ENCODE measurements around the gene RSPH6A.

Gene RSPH6A

GRCh38 chr19:45764945-45765701 is 50.0 kb downstream of the RSPH6A start:
- H3K27ac ChIP-seq (ENCODE audit: low read depth, low read length, severe bottlenecking), result peak overlapping the region; percentile 68
- no peaks in the 10 kb centered on the region for H3K9me3 ChIP-seq (ENCODE audit: control insufficient read depth, low read length)
- WGBS, 2 experiments (ENCODE audit: insufficient coverage in 2 of 2), result 50 to 54% methylated on average over 15 to 17 of the region's 21 CpGs
- no peak overlapping the region for H3K4me3 ChIP-seq (ENCODE audit: extremely low read depth, insufficient read depth, low read length, poor library complexity, severe bottlenecking)
- H3K36me3 ChIP-seq (ENCODE audit: control insufficient read depth, insufficient read depth, low read length), result peaks cover 8% of the 10 kb centered on the region
- H3K4me1 ChIP-seq (ENCODE audit: control insufficient read depth, insufficient read depth, low read length, poor library complexity, severe bottlenecking), result peaks cover 33% of the 10 kb centered on the region

- Histone ChIP-seq H3K9me3 (ENCODE audit: control insufficient read depth, low read length) (no peaks in the 10 kb centered on the region), H3K4me1 (ENCODE audit: control insufficient read depth, insufficient read depth, low read length, poor library complexity, severe bottlenecking) (peaks cover 33% of the 10 kb centered on the region), H3K27ac (ENCODE audit: low read depth, low read length, severe bottlenecking) (peak overlapping the region; percentile 68), H3K4me3 (ENCODE audit: extremely low read depth, insufficient read depth, low read length, poor library complexity, severe bottlenecking) (no peak overlapping the region), H3K36me3 (ENCODE audit: control insufficient read depth, insufficient read depth, low read length) (peaks cover 8% of the 10 kb centered on the region)
- WGBS, 2 experiments (ENCODE audit: insufficient coverage in 2 of 2), result 17 to 65% methylated on average over 2 of the region's 6 CpGs
Observed at GRCh38 chr19:45764475-45764874, 50.6 kb downstream of the RSPH6A start.

DNA sequence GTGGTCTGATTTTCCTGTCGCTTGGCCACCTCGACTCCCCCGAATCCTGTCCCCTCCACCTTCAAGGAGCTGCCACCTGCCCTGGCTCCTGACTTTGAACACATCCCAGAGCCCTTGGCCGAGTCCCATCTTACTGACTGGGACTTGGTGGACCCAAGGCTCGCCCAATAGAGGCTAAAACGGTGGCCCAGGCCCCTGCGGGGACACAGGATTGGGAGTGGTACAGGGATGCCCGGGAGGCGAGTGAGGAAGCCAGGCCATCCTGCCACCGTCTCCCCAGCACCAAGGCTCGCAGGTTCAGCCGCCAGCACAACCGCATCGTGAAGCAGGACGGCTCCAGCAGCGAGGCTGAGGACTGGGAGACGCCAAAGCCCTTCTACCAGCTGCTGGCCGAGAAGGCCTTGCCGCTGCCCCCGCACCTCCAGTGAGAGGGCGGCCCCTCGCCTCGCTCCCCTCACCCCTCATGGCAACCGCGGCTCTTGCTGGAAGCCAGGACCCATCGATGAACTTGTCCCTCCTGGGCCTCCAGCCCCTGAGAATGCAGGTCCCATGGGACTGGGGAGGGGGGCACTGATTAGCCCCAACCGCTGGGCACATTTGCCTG is 51.3 kb downstream of the RSPH6A start:
- peaks cover 33% of the 10 kb centered on the region for H3K4me1 ChIP-seq (ENCODE audit: control insufficient read depth, insufficient read depth, low read length, poor library complexity, severe bottlenecking)
- H3K27ac ChIP-seq (ENCODE audit: low read depth, low read length, severe bottlenecking), result no peak overlapping the region
- no peak overlapping the region for H3K4me3 ChIP-seq (ENCODE audit: extremely low read depth, insufficient read depth, low read length, poor library complexity, severe bottlenecking)
- no peaks in the 10 kb centered on the region for H3K9me3 ChIP-seq (ENCODE audit: control insufficient read depth, low read length)
- WGBS, 2 experiments (ENCODE audit: insufficient coverage in 2 of 2), result 83 to 86% methylated on average over 24 to 27 of the region's 27 CpGs
- peaks cover 8% of the 10 kb centered on the region for H3K36me3 ChIP-seq (ENCODE audit: control insufficient read depth, insufficient read depth, low read length)

- 97 to 98% methylated on average over 7 to 12 of the region's 15 CpGs for WGBS, 2 experiments (ENCODE audit: insufficient coverage in 2 of 2)
- H3K36me3 ChIP-seq (ENCODE audit: control insufficient read depth, insufficient read depth, low read length), result peaks cover 8% of the 10 kb centered on the region
Observed at GRCh38 chr19:45762870-45763631, 52.1 kb downstream of the RSPH6A start.

GRCh38 chr19:45761714-45762113 is 53.4 kb downstream of the RSPH6A start:
- peaks cover 31% of the 10 kb centered on the region for H3K4me1 ChIP-seq (ENCODE audit: control insufficient read depth, insufficient read depth, low read length, poor library complexity, severe bottlenecking)
- peaks cover 8% of the 10 kb centered on the region for H3K36me3 ChIP-seq (ENCODE audit: control insufficient read depth, insufficient read depth, low read length)
- no peak overlapping the region for H3K4me3 ChIP-seq (ENCODE audit: extremely low read depth, insufficient read depth, low read length, poor library complexity, severe bottlenecking)
- no peak overlapping the region for H3K27ac ChIP-seq (ENCODE audit: low read depth, low read length, severe bottlenecking)
- H3K9me3 ChIP-seq (ENCODE audit: control insufficient read depth, low read length), result no peaks in the 10 kb centered on the region
- 61 to 73% methylated on average over 7 to 17 of the region's 17 CpGs for WGBS, 2 experiments (ENCODE audit: insufficient coverage in 2 of 2)

More at GRCh38 chr19:45762870-45763631, 52.1 kb downstream of the RSPH6A start:
- H3K4me1 ChIP-seq (ENCODE audit: control insufficient read depth, insufficient read depth, low read length, poor library complexity, severe bottlenecking), result peaks cover 33% of the 10 kb centered on the region
- no peak overlapping the region for H3K4me3 ChIP-seq (ENCODE audit: extremely low read depth, insufficient read depth, low read length, poor library complexity, severe bottlenecking)
- H3K27ac ChIP-seq (ENCODE audit: low read depth, low read length, severe bottlenecking), result no peak overlapping the region
- no peaks in the 10 kb centered on the region for H3K9me3 ChIP-seq (ENCODE audit: control insufficient read depth, low read length)

- 86 to 91% methylated on average over 9 of the region's 9 CpGs for WGBS, 2 experiments (ENCODE audit: insufficient coverage in 2 of 2)
- Histone ChIP-seq H3K9me3 (ENCODE audit: control insufficient read depth, low read length) (no peaks in the 10 kb centered on the region), H3K4me3 (ENCODE audit: extremely low read depth, insufficient read depth, low read length, poor library complexity, severe bottlenecking) (no peak overlapping the region), H3K4me1 (ENCODE audit: control insufficient read depth, insufficient read depth, low read length, poor library complexity, severe bottlenecking) (peaks cover 3% of the 10 kb centered on the region), H3K27ac (ENCODE audit: low read depth, low read length, severe bottlenecking) (no peak overlapping the region), H3K36me3 (ENCODE audit: control insufficient read depth, insufficient read depth, low read length) (no peaks in the 10 kb centered on the region)
Observed at GRCh38 chr19:45758921-45759320, 56.2 kb downstream of the RSPH6A start.

DNA sequence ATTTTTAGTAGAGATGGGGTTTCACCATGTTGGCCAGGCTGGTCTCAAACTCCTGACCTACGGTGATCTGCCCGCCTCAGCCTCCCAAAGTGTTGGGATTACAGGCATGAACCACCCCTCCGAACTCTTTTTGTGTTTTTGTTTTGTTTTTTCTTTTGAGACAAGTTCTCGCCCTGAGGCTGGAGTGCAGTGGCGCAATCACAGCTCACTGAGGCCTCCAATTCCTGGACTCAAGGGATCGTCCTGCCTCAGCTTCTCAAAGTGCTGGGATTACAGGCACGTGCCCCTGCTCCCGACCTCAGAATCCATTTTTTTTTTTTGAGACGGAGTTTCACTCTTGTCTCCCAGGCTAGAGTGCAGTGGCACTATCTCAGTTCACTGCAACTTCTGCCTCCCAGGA is 57.4 kb downstream of the RSPH6A start:
- 85 to 88% methylated on average over 9 of the region's 9 CpGs for WGBS, 2 experiments (ENCODE audit: insufficient coverage in 2 of 2)
- no peak overlapping the region for H3K27ac ChIP-seq (ENCODE audit: low read depth, low read length, severe bottlenecking)
- H3K4me1 ChIP-seq (ENCODE audit: control insufficient read depth, insufficient read depth, low read length, poor library complexity, severe bottlenecking), result no peaks in the 10 kb centered on the region
- no peak overlapping the region for H3K4me3 ChIP-seq (ENCODE audit: extremely low read depth, insufficient read depth, low read length, poor library complexity, severe bottlenecking)
- H3K36me3 ChIP-seq (ENCODE audit: control insufficient read depth, insufficient read depth, low read length), result no peaks in the 10 kb centered on the region
- no peaks in the 10 kb centered on the region for H3K9me3 ChIP-seq (ENCODE audit: control insufficient read depth, low read length)

DNA sequence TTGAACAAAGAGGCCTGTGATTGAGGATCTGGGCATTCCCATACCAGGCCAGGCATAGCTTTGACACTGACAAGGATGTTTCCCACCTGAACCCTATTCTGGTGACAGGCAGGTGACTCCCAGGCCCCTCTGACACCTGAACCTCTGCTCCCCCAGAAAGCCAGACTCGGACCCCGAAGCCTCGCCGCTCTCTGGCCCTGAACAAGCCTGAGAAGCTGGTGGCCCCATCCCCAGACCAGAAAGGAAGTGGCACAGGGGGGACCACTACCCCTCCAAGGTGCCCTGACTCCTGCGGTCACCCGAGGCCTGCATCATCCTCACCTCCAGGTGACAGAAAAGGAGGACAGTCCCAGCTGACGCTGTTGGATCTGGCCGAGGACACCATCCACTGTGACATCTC is 60.8 kb downstream of the RSPH6A start:
- Histone ChIP-seq H3K9me3 (ENCODE audit: control insufficient read depth, low read length) (no peaks in the 10 kb centered on the region), H3K4me1 (ENCODE audit: control insufficient read depth, insufficient read depth, low read length, poor library complexity, severe bottlenecking) (peaks cover 4% of the 10 kb centered on the region), H3K4me3 (ENCODE audit: extremely low read depth, insufficient read depth, low read length, poor library complexity, severe bottlenecking) (no peak overlapping the region), H3K27ac (ENCODE audit: low read depth, low read length, severe bottlenecking) (no peak overlapping the region), H3K36me3 (ENCODE audit: control insufficient read depth, insufficient read depth, low read length) (no peaks in the 10 kb centered on the region)
- 93 to 94% methylated on average over 6 to 8 of the region's 8 CpGs for WGBS, 2 experiments (ENCODE audit: insufficient coverage in 2 of 2)

DNA sequence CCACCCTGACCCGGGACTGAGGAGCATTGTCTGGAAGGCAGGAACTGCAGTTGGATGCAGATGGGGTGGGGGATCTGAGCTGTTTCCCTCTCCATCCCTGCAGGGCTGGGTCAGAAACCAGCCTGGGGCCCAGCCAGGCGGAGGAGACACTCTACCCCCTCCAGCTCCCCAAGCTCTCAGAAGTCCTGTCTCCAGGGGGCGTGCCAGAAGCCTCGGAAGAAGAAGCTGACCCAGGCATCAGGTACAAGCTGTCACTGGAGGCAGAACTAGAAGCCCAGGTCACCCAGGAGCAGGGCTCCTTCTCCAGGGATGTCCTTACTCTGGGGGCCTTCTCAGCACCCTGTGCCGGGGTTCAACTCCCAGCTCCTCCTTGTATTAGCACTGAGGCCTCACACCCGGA is 61.6 kb downstream of the RSPH6A start:
- H3K4me1 ChIP-seq (ENCODE audit: control insufficient read depth, insufficient read depth, low read length, poor library complexity, severe bottlenecking), result peaks cover 4% of the 10 kb centered on the region
- 51 to 61% methylated on average over 4 to 5 of the region's 6 CpGs for WGBS, 2 experiments (ENCODE audit: insufficient coverage in 2 of 2)
- no peaks in the 10 kb centered on the region for H3K36me3 ChIP-seq (ENCODE audit: control insufficient read depth, insufficient read depth, low read length)
- no peaks in the 10 kb centered on the region for H3K9me3 ChIP-seq (ENCODE audit: control insufficient read depth, low read length)
- no peak overlapping the region for H3K27ac ChIP-seq (ENCODE audit: low read depth, low read length, severe bottlenecking)
- no peak overlapping the region for H3K4me3 ChIP-seq (ENCODE audit: extremely low read depth, insufficient read depth, low read length, poor library complexity, severe bottlenecking)

- Histone ChIP-seq H3K4me1 (ENCODE audit: control insufficient read depth, insufficient read depth, low read length, poor library complexity, severe bottlenecking) (peaks cover 4% of the 10 kb centered on the region), H3K36me3 (ENCODE audit: control insufficient read depth, insufficient read depth, low read length) (no peaks in the 10 kb centered on the region), H3K27ac (ENCODE audit: low read depth, low read length, severe bottlenecking) (no peak overlapping the region), H3K9me3 (ENCODE audit: control insufficient read depth, low read length) (no peaks in the 10 kb centered on the region), H3K4me3 (ENCODE audit: extremely low read depth, insufficient read depth, low read length, poor library complexity, severe bottlenecking) (no peak overlapping the region)
- 93 to 100% methylated on average over 2 to 4 of the region's 12 CpGs for WGBS, 2 experiments (ENCODE audit: insufficient coverage in 2 of 2)
Observed at GRCh38 chr19:45752639-45753038, 62.5 kb downstream of the RSPH6A start.

Measured in mesodermal cell (in vitro differentiated cells).